Astrocyte of the cerebellum (primary cell): ENCODE results near the gene FUT3.

ENCODE experiments used
- DNase-seq: peaks from one replicate; pipeline ENCODE4 v3.0.0-alpha.2; 2011; ENCODE audit warnings: low read depth
- H3K4me3 ChIP-seq: 2 replicates; pipeline ENCODE4 v1.5.1; 2011; ENCODE audit warnings: mild to moderate bottlenecking, low read depth, low read length, moderate library complexity
- in situ Hi-C: cut with HindIII; loops from 2 replicates; pipeline ENCODE4 v1.10.0; 2017; ENCODE audit warnings: low sequenced_read_pairs
- TF ChIP-seq, protein P1 (sequence below): IDR thresholded peaks from 2 replicates; pipeline ENCODE4 v1.5.1; 2012; ENCODE audit warnings: low read length, low read depth, moderate library complexity, mild to moderate bottlenecking; ENCODE audit errors: missing control alignments

Gene FUT3

GRCh38 chr19:5826531-5827341, 24.5 kb downstream of the FUT3 start:
- H3K4me3 ChIP-seq, result no peak overlapping the region
- TF ChIP-seq, protein P1, sequence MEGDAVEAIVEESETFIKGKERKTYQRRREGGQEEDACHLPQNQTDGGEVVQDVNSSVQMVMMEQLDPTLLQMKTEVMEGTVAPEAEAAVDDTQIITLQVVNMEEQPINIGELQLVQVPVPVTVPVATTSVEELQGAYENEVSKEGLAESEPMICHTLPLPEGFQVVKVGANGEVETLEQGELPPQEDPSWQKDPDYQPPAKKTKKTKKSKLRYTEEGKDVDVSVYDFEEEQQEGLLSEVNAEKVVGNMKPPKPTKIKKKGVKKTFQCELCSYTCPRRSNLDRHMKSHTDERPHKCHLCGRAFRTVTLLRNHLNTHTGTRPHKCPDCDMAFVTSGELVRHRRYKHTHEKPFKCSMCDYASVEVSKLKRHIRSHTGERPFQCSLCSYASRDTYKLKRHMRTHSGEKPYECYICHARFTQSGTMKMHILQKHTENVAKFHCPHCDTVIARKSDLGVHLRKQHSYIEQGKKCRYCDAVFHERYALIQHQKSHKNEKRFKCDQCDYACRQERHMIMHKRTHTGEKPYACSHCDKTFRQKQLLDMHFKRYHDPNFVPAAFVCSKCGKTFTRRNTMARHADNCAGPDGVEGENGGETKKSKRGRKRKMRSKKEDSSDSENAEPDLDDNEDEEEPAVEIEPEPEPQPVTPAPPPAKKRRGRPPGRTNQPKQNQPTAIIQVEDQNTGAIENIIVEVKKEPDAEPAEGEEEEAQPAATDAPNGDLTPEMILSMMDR, result peak; percentile 7
- no peak for DNase-seq
- in situ Hi-C loops, result no loop called here

GRCh38 chr19:5825178-5825577, 26.1 kb downstream of the FUT3 start:
- TF ChIP-seq, protein P1, result no peak
- in situ Hi-C loops, result no loop called here
- no peak for DNase-seq
- no peak overlapping the region for H3K4me3 ChIP-seq

GRCh38 chr19:5824751-5825150, 26.5 kb downstream of the FUT3 start:
- H3K4me3 ChIP-seq, result no peak overlapping the region
- no peak for DNase-seq
- TF ChIP-seq, protein P1, result no peak
- in situ Hi-C loops, result no loop called here

- no peak for DNase-seq
- TF ChIP-seq, protein P1, result no peak
- in situ Hi-C loops, result no loop called here
- no peak overlapping the region for H3K4me3 ChIP-seq
Measured at GRCh38 chr19:5823579-5824281, 27.5 kb downstream of the FUT3 start.

GRCh38 chr19:5822181-5822844, 28.9 kb downstream of the FUT3 start:
- no peak overlapping the region for H3K4me3 ChIP-seq

More at GRCh38 chr19:5822181-5822844, 28.9 kb downstream of the FUT3 start:
- in situ Hi-C loops, result no loop called here
- TF ChIP-seq, protein P1, result no peak
- no peak for DNase-seq
